HCT116 (cell line): Measurements from ENCODE around the gene CIAO2B. TPM values are rescaled to one million over a fixed set of nuclear protein-coding genes. Genes with fewer than 3 reads are reported as not detected.

Experiments used
- ATAC-seq: fragments of 200-7000 bp; cut with Tn5 transposase; 2 replicates; pipeline ENCODE4 v1.9.1; 2020; ENCODE audit warnings: mild to moderate bottlenecking, moderate library complexity
- BruUV-seq: library from RNA; stranded (reverse); fragments of 400-500 nt; replicated peaks from 2 replicates; lab custom pipeline; 2021; lab: Mats Ljungman, UMichigan
- CTCF ChIA-PET: fragments of 300-600 bp; sonication (Branson Sonifier 250); formaldehyde crosslinking; loops from one replicate; lab custom pipeline; 2021; ENCODE audit warnings: antibody characterized with exemption; lab: Charles Lee
- POLR2A ChIA-PET: fragments of 300-600, 350-600 bp; sonication (Branson Sonifier 250); formaldehyde crosslinking; loops from one replicate; lab custom pipeline; 2021; ENCODE audit warnings: antibody characterized with exemption; lab: Charles Lee
- RAD21 ChIA-PET, 2 experiments: fragments of 300-600 bp; sonication (Branson Sonifier 250); formaldehyde crosslinking; loops; one replicate each; lab custom pipeline; 2023; ENCODE audit warnings: low total read pairs in 2 of 2; ENCODE audit not compliant: uncharacterized antibody in 2 of 2, unreplicated experiment in 2 of 2, low non-redundant PET in 1 of 2; lab: Charles Lee
- DNase-seq: peaks from one replicate; pipeline ENCODE4 v3.0.0-alpha.2; 2010; ENCODE audit warnings: low read depth, low spot score
- H2AFZ ChIP-seq: fragments of 200-600 bp; shearing (Covaris generic), sonication (generic); 2 replicates; pipeline ENCODE4 v1.6.1; 2017; ENCODE audit warnings: low read depth, mixed run types, mixed read lengths, antibody characterized with exemption, low read length; ENCODE audit not compliant: poor library complexity, severe bottlenecking
- H3K27ac ChIP-seq: 2 replicates; pipeline ENCODE4 v1.5.1; 2012; ENCODE audit warnings: low read depth, low read length
- H3K27me3 ChIP-seq: fragments of 200-600 bp; sonication (generic); 2 replicates; pipeline ENCODE4 v1.6.1; 2016; ENCODE audit warnings: mixed run types, low read length, mixed read lengths; ENCODE audit not compliant: insufficient read depth
- H3K36me3 ChIP-seq, 2 experiments: fragments of 200-500 bp in 1 of 2; fragments of 200-600 bp in 1 of 2; sonication (Bioruptor generic) in 1 of 2; sonication (generic) in 1 of 2; 2 replicates each; pipeline versions ENCODE4 v1.5.1 to v1.6.1; 2014 to 2016; ENCODE audit warnings: low read length in 2 of 2, inconsistent platforms in 1 of 2, mixed read lengths in 1 of 2, mixed run types in 1 of 2; ENCODE audit not compliant: insufficient read depth in 2 of 2, control insufficient read depth in 1 of 2
- H3K4me1 ChIP-seq, 2 experiments: fragments of 200-600 bp in 1 of 2; sonication (generic) in 1 of 2; 2 replicates each; pipeline versions ENCODE4 v1.5.1 to v1.6.1; 2012 to 2017; ENCODE audit warnings: low read length in 2 of 2, inconsistent platforms in 1 of 2, mild to moderate bottlenecking in 1 of 2, mixed read lengths in 1 of 2, mixed run types in 1 of 2, moderate library complexity in 1 of 2; ENCODE audit not compliant: insufficient read depth in 2 of 2, control insufficient read depth in 1 of 2
- H3K4me2 ChIP-seq: fragments of 200-600 bp; sonication (generic); 2 replicates; pipeline ENCODE4 v1.6.1; 2017; ENCODE audit warnings: mixed run types, low read length, mixed read lengths
- H3K4me3 ChIP-seq, 2 experiments: fragments of 200-600 bp in 1 of 2; sonication (generic) in 1 of 2; replicated peaks in 1 of 2; 2 replicates each; pipeline ENCODE4 v1.5.1; 2011 to 2016; ENCODE audit warnings: low read length in 2 of 2, control low read depth in 1 of 2, low read depth in 1 of 2, mild to moderate bottlenecking in 1 of 2, mixed read lengths in 1 of 2, mixed run types in 1 of 2
- H3K79me2 ChIP-seq: fragments of 200-600 bp; sonication (generic); 2 replicates; pipeline ENCODE4 v1.6.1; 2017; ENCODE audit warnings: mild to moderate bottlenecking, mixed run types, low read length, moderate library complexity, mixed read lengths; ENCODE audit not compliant: insufficient read depth
- H3K9ac ChIP-seq: fragments of 200-600 bp; sonication (generic); 2 replicates; pipeline ENCODE4 v1.6.1; 2016; ENCODE audit warnings: low read length, mixed read lengths
- H3K9me2 ChIP-seq: fragments of 200-600 bp; sonication (generic), shearing (Covaris generic); 2 replicates; pipeline ENCODE4 v1.6.1; 2017; ENCODE audit warnings: mixed run types, mild to moderate bottlenecking, moderate library complexity; ENCODE audit not compliant: insufficient read depth
- H3K9me3 ChIP-seq, 2 experiments: fragments of 200-500 bp in 1 of 2; fragments of 200-600 bp in 1 of 2; sonication (Bioruptor generic) in 1 of 2; sonication (generic) in 1 of 2; 2 replicates each; pipeline ENCODE4 v1.6.1; 2014 to 2017; ENCODE audit warnings: low read length in 2 of 2, mixed read lengths in 2 of 2, inconsistent platforms in 1 of 2, low read depth in 1 of 2, mild to moderate bottlenecking in 1 of 2, mixed run types in 1 of 2, moderate library complexity in 1 of 2; ENCODE audit not compliant: control insufficient read depth in 1 of 2, insufficient read depth in 1 of 2
- H4K20me1 ChIP-seq: fragments of 200-600 bp; sonication (generic), shearing (Covaris generic); 2 replicates; pipeline ENCODE4 v1.6.1; 2017; ENCODE audit warnings: mixed run types, mild to moderate bottlenecking, moderate library complexity; ENCODE audit not compliant: insufficient read depth
- CBX3 ChIP-seq: IDR thresholded peaks from 2 replicates; pipeline ENCODE4 v1.6.1; 2012; ENCODE audit warnings: low read depth
- CEBPB ChIP-seq: IDR thresholded peaks from 2 replicates; pipeline ENCODE4 v1.6.1; 2012; ENCODE audit warnings: low read depth
- ELF1 ChIP-seq: IDR thresholded peaks from 2 replicates; pipeline ENCODE4 v1.6.1; 2012; ENCODE audit warnings: low read depth, borderline replicate concordance
- FOSL1 ChIP-seq: IDR thresholded peaks from 2 replicates; pipeline ENCODE4 v1.6.1; 2012; ENCODE audit warnings: low read depth
- POLR2AphosphoS5 ChIP-seq: IDR thresholded peaks from 2 replicates; pipeline ENCODE4 v1.6.1; 2011; ENCODE audit warnings: mild to moderate bottlenecking, low read depth, low read length, moderate library complexity
- REST ChIP-seq: IDR thresholded peaks from 2 replicates; pipeline ENCODE4 v1.6.1; 2012; ENCODE audit warnings: low read depth
- SRF ChIP-seq: IDR thresholded peaks from 2 replicates; pipeline ENCODE4 v1.6.1; 2012; ENCODE audit warnings: low read depth
- TCF7L2 ChIP-seq: IDR thresholded peaks from 2 replicates; pipeline ENCODE4 v1.7.0; 2011; ENCODE audit warnings: borderline replicate concordance, inconsistent platforms; ENCODE audit not compliant: insufficient read depth, insufficient read length; ENCODE audit errors: extremely low read depth
- intact Hi-C: fragments of 100-400 bp; cut with micrococcal nuclease; formaldehyde crosslinking; loops from 2 replicates; pipeline ENCODE4 v1.10.0; 2022
- total RNA-seq: library from RNA; stranded (reverse); gene quantifications from one replicate; pipeline ENCODE4 v1.2.1, GENCODE V29; 2021; ENCODE audit not compliant: unreplicated experiment

CIAO2B gene
- total RNA-seq, 1 experiment from 2014 or later, result 113 TPM

- POLR2A ChIA-PET, result no interaction called here
Observed at GRCh38 chr16:66901626-66902025, 32.6 kb downstream of the CIAO2B start.

GRCh38 chr16:66900721-66901441 lies 33.3 kb downstream of the CIAO2B start:
- H4K20me1 ChIP-seq, result no peaks in the 10 kb centered on the region
- DNase-seq, result no peak
- H3K79me2 ChIP-seq, result no peaks in the 10 kb centered on the region
- no peak overlapping the region for H3K9ac ChIP-seq
- no peak for TF ChIP-seq SRF
- TF ChIP-seq REST, result no peak
- no peak for TF ChIP-seq ELF1
- no peak for TF ChIP-seq FOSL1
- no peak for TF ChIP-seq CEBPB
- no peak for TF ChIP-seq TCF7L2
- TF ChIP-seq CBX3, result no peak
- TF ChIP-seq, all 23 proteins: peak for 0
- intact Hi-C loops, result no loop called here
- no peaks in the 10 kb centered on the region for H3K36me3 ChIP-seq
- H3K4me1 ChIP-seq, result peaks cover 15 to 17% of the 10 kb centered on the region in 2 experiments
- H3K9me2 ChIP-seq, result no peaks in the 10 kb centered on the region
- BruUV-seq, result no TSS peak
- H3K4me2 ChIP-seq, result no peak overlapping the region
- H2AFZ ChIP-seq, result no peak overlapping the region
- ChIA-PET CTCF (interaction anchor here (1.3 kb wide), 1 partner anchor 9 kb away, joined by 6 read pairs; no protein-coding TSS in a partner anchor), RAD21 (no interaction called here), POLR2A (no interaction called here)
- H3K9me3 ChIP-seq, result no peaks in the 10 kb centered on the region
- no peak overlapping the region for H3K4me3 ChIP-seq
- no peak overlapping the region for H3K27ac ChIP-seq
- ATAC-seq, result no peak
- H3K27me3 ChIP-seq, result no peaks in the 10 kb centered on the region

More at GRCh38 chr16:66901626-66902025, 32.6 kb downstream of the CIAO2B start:
- no peaks in the 10 kb centered on the region for H3K27me3 ChIP-seq
- intact Hi-C loops, result no loop called here
- no peak overlapping the region for H3K9ac ChIP-seq
- peaks cover 17% of the 10 kb centered on the region in 2 experiments for H3K4me1 ChIP-seq
- H3K4me3 ChIP-seq, result no peak overlapping the region
- no peaks in the 10 kb centered on the region for H4K20me1 ChIP-seq
- CTCF ChIA-PET, result no interaction called here
- BruUV-seq, result no TSS peak
- no peak overlapping the region for H3K4me2 ChIP-seq
- H2AFZ ChIP-seq, result no peak overlapping the region
- no peak overlapping the region for H3K27ac ChIP-seq
- TF ChIP-seq ELF1, result no peak
- TF ChIP-seq FOSL1, result no peak
- TF ChIP-seq POLR2AphosphoS5, result no peak
- H3K9me3 ChIP-seq, result no peaks in the 10 kb centered on the region
- ATAC-seq, result no peak
- RAD21 ChIA-PET, result no interaction called here
- DNase-seq, result no peak
- no peaks in the 10 kb centered on the region for H3K36me3 ChIP-seq
- H3K79me2 ChIP-seq, result no peaks in the 10 kb centered on the region
- no peaks in the 10 kb centered on the region for H3K9me2 ChIP-seq
